H7 (cell line): ENCODE measurements around the gene C1QTNF8. TPM values are rescaled to one million over a fixed set of nuclear protein-coding genes. Genes with fewer than 3 reads are reported as not detected.

Experiments
- DNase-seq: peaks from one replicate; pipeline ENCODE4 v3.0.0; 2012
- H3K27me3 ChIP-seq: 2 replicates; pipeline ENCODE4 v1.6.0; 2011; ENCODE audit warnings: mild to moderate bottlenecking, low read length; ENCODE audit not compliant: control insufficient read depth, insufficient read depth
- H3K36me3 ChIP-seq: replicated peaks from 2 replicates; pipeline ENCODE4 v1.5.1; 2011; ENCODE audit warnings: low read length; ENCODE audit not compliant: control insufficient read depth, insufficient read depth
- H3K4me3 ChIP-seq: 2 replicates; pipeline ENCODE4 v1.5.1; 2011; ENCODE audit warnings: low read depth, mild to moderate bottlenecking, control low read depth, low read length, moderate library complexity; ENCODE audit not compliant: insufficient read depth
- total RNA-seq: library from RNA; depleted of rRNA; stranded (reverse); fragments of >200 nt; shearing (Covaris generic); gene quantifications from 2 replicates; pipeline ENCODE4 v1.2.3, GENCODE V29; 2014

The C1QTNF8 gene
- total RNA-seq, 1 experiment from 2014 or later: not detected

DNA sequence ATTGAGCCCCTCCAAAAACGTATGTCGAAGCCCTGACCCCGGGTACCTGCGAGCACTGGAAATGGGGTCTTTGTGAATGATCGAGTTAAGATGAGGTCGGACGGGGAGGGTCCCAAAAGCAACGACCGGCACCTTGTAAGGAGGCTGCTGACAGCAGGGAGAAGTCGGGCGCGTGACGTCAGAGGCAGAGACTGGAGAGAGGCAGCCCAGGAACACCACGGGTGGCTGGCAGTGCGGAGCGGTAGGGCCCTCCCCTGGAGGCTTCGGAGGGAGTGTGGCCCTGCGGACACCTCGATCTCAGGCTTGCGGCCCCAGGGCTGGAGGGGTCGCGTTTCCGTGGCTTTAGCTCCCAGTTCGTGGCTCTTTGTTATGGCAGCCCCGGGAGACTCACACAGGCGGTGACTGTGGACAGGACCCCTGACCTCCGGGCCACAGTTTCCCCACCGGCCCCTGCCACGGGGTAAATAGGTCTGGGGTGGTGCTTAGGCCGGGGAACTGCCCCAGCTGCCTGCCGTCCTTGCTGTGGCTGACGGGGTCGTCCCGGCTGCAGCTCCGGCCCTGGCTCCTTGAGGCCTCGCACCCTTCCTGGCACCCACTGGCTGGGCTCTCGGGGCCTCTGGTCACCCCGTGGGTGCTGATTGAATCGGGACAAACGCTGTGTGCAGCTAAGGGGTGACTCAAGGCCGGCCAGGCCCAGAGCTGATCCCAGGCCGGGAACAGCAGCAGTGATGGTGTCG, 34.1 kb downstream of the C1QTNF8 start:
- no peak for DNase-seq
- no peaks in the 10 kb centered on the region for H3K27me3 ChIP-seq
- no peaks in the 10 kb centered on the region for H3K36me3 ChIP-seq
- H3K4me3 ChIP-seq: no peak overlapping the region

DNA sequence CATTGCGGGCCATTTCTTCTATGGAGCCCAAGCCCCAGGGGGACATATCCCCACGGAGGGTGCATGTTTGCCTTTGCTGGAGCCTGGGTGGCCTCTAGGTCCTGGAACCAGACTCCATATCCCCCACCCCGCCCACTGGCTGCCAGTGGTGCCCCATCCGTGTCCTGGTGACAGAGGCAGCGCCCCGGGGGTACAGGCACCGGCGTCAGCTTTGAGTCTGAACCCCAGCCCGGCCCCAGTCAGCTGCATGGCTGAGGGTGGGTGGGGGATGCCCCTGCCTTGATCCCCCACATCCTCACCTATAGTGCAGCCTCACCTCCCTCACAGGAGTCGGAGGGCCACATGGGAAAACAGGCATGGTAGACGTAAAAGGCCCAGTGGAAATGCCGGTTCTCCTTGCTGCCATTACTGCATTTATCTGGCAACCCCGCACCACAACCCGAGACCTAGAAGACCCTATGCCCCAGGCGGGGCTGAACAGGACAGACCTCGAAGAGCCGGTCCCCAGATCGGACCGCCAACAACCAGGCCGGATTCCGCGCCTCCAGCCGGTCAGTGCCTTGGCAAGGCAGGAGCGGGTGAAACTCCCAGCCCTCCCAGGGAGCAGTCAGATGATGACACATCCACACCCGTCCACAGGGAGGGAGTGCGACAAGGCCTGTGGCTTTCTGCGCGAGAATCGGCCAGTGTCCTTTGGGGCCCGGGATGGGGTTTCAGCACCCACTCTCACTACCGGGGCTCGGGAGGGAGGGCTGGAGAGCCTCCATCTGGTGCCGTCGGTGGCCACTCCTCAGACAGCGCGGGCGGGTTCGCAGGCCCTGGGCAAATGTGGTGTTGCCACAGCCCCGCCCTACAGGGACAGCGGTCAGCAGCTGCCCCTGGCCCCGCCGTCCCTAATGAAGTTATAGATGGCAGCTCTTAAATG, 35.4 kb downstream of the C1QTNF8 start:
- DNase-seq: no peak
- no peak overlapping the region for H3K4me3 ChIP-seq
- H3K27me3 ChIP-seq: no peaks in the 10 kb centered on the region
- no peaks in the 10 kb centered on the region for H3K36me3 ChIP-seq

DNA sequence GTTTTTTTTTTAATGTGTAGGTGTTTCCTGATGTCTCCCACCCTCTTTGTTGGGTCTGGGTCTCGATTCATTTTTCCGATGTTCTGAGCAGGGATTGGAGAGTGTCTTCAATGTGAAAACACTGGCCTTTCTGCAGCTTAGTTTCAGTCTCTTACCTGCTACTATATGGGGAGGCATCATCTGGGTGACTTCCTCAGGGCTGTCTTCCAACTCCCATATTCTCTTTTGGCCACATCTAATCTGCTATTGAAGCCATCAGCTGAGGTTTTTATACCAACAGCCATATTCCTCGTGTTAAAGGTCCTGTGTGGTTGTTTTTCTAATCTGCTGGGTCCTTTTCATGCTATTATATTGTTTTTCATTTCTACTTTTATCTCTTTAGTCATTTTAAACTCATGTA, 36.7 kb downstream of the C1QTNF8 start:
- no peak overlapping the region for H3K4me3 ChIP-seq
- no peaks in the 10 kb centered on the region for H3K36me3 ChIP-seq
- no peak for DNase-seq
- no peaks in the 10 kb centered on the region for H3K27me3 ChIP-seq

DNA sequence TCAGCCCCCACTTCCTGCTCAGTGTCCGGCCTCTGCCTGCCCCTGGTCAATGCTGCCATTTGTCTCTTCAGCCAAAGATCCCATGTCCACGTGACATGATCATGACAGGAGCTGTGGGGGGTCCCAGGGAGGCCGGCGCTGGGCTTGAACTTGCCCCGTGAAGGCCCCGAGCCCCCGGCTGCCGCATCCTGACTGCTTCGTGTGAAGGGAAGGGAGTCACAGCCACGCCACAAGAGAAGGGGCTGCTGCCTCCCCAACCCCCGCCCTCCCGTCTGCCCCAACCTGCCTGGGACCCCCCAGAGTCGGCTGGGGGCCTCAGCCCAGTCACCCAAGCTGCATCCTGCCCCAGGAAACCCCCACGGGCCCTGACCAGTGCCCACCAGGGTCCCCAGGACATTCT, 37.8 kb downstream of the C1QTNF8 start:
- H3K4me3 ChIP-seq: no peak overlapping the region
- no peaks in the 10 kb centered on the region for H3K27me3 ChIP-seq
- no peak for DNase-seq
- H3K36me3 ChIP-seq: no peaks in the 10 kb centered on the region

DNA sequence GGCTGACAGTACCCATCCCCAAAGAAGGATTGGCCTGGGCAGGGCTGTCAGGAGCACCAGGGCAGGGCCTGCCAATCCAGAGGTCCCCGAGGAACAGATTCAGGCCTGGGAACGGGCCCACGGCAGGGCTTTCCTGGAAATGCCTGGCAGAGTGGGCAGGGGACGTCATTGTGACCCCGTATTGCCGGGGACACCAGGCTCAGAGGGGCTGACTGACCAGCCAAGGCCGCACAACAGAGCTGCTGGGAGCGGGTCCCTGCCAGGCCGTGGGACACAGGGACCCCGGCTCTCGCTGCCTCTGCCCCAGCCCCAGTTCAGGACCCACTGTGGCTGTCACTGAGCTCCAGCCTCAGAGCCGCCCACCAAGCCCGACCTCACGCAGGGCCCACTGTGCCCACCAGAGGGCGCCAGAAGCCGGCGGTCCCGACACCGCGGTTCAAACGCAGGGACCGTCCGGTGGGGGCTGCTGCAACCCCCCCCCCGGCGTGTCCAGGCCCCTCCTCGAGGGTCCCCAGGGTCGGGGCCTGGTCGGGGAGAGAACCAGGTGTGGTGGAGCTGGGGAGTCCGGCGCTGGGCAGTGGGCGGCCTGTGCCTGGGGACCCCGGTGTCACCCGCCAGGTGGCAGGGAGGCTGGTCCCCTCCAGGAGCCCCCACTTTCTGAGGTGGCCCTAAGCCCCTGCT, 38.7 kb downstream of the C1QTNF8 start:
- no peaks in the 10 kb centered on the region for H3K36me3 ChIP-seq
- DNase-seq: peak; percentile 97
- no peaks in the 10 kb centered on the region for H3K27me3 ChIP-seq
- H3K4me3 ChIP-seq: no peak overlapping the region; the same call in 1 of the 2 replicates

DNA sequence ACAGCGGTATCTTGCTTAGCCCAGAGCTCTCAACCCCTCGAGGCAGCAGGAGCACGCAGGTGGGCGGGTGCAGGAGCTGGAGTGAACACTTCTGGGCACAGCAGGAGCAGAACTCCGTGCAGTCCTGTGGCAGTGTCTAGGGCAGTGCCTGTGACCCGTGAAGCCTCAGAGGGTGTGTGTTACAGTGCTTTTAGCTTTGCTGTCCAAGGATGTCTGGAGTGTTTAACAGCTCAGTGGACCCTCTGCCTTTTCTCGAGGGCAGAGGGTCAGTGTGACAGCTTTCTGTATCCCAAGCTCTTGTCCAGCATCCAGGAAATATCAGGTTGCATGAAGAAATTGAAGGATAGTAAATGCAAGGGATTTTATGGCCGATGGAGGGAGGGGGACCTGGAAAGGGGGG, 39.8 kb downstream of the C1QTNF8 start:
- Histone ChIP-seq H3K27me3 (no peaks in the 10 kb centered on the region), H3K36me3 (no peaks in the 10 kb centered on the region), H3K4me3 (no peak overlapping the region)
- DNase-seq: no peak

DNA sequence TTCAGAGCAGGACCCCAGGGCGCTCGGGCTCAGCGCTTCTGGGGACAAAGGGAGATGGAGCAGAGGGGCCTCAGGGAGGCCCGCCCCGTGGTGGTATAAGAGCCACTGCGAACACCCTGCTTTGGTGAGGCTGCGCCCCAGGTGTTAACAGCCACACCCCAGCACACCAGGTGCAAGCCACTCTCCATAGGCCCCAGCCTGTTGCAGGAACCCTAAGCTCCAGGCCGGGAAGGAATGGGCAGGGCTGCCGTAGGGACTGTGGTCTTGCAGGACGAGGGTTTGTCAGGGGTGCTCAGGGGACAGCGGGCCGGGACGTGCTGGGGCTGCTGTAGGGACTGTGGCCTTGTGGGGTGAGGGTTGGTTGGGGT, 40.5 kb downstream of the C1QTNF8 start:
- Histone ChIP-seq H3K4me3 (no peak overlapping the region), H3K27me3 (no peaks in the 10 kb centered on the region), H3K36me3 (no peaks in the 10 kb centered on the region)
- no peak for DNase-seq

DNA sequence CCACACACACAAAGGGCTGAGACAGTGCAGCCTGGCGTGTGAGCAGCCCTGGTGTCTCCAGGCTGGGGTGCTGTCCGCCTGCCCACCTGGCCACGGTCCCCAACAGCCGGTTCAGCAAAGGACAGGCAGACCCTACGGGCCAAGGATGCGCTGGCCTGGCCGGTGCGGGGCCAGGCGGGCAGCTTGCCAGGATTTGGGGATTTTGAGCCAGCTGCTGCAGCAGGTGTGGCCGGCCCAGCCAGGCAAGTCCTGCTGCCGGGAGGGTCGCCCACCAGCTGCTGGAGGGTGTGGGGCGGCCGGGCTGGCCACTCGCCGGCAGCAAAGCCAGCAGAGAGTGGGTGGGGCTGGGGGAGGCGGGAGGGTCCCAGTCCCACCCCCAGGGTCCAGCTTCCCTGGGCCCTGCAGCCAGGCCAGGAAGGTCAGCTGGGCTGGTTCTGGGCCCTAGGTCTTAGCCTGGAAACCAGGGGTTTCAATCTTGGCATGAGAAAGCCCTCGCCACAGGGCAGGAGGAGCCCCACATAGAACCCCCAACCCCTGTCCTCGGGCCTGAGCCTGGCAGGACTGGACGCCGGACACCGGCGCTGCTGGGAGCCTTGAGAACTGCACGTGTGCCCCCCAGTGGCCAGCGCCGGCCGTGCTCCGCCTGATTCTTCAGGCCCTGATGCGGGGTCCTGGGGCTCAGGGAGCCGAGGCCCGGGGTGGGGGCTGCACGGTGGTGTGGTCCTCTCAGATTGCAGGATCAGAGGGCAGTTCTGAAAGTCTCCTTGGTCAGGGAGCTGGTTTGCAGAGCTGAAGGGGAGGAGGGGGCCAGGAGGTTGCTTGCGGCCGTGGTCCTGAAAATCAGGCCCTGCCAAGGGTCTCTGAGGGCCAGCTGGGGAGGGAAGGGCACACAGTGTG, 41.1 kb downstream of the C1QTNF8 start:
- peak; percentile 98 for DNase-seq
- Histone ChIP-seq H3K27me3 (no peaks in the 10 kb centered on the region), H3K36me3 (no peaks in the 10 kb centered on the region), H3K4me3 (no peak overlapping the region)

DNA sequence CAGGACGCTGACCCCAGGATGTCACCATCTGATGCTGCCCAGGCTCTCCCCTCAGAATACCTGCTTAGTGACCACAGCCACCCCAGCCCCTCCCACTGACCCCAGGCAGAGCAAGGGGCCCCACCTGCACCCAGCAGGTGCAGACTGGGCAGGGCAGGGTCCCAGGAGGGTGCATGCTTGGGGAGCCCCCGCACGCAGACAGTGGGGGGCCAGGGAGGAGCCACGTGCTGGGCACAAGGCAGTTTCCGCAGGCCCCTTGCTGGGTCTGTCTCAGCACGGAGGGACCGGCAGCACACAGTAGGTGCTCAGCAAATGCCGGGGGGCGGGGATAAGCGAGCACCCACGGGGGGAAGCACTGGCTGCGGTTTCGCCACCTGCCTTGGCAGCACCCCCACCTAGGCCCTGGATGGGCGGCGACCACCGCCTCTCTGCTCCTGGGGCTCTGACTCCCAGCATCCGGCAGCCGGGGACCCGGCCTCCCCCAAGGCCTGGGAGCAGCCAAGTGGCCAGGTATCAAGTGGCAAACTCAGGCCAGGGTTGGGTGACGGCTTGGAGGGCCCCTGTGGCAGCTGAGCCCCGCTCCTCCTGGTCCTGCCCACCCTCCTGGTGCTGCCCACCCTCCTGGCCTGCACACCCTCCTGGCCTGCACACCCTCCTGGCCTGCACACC, 42.2 kb downstream of the C1QTNF8 start:
- no peak overlapping the region for H3K4me3 ChIP-seq
- no peaks in the 10 kb centered on the region for H3K27me3 ChIP-seq
- no peak for DNase-seq
- no peaks in the 10 kb centered on the region for H3K36me3 ChIP-seq

DNA sequence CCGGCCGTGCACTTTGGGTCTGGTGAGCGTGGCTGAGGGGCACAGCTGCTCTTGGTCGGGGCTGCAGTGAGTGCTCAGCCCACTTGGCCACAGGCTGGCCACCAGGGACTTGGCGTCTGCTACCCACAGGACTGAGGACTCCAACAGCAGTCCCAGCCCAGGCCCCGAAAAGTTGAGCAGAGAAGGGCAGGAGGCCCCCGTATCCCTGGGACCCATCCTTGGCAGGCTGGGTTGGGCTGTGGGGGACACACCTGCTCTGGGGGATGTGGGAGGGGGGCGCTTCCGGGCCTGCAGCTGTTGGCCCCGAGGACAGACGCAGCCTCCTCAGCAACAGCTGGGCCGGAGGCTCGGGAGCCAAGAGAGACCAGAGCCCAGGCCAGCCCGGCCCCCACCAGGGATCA, 42.9 kb downstream of the C1QTNF8 start:
- no peak overlapping the region for H3K4me3 ChIP-seq
- no peak for DNase-seq
- H3K27me3 ChIP-seq: no peaks in the 10 kb centered on the region
- H3K36me3 ChIP-seq: no peaks in the 10 kb centered on the region

DNA sequence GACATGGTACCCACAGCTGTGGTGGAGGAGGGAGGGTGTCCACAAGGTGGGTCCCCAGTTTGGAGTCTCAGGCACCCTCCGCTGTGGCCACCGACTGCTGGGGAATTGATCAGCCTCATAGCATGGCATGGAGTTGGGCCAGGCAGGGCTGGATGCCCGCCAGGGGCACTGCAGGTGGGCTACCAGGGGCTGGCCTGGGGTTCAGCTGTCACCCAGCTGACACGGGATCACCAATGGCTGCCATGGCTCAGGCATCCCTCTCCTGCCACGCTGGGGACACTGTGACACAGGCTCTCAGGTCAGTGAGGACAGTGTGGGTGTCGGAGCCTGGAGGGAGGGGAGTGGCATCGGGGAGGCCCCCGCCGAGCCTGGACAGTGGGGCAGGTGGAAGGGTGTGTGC, 43.3 kb downstream of the C1QTNF8 start:
- Histone ChIP-seq H3K27me3 (no peaks in the 10 kb centered on the region), H3K4me3 (no peak overlapping the region), H3K36me3 (no peaks in the 10 kb centered on the region)
- DNase-seq: no peak

DNA sequence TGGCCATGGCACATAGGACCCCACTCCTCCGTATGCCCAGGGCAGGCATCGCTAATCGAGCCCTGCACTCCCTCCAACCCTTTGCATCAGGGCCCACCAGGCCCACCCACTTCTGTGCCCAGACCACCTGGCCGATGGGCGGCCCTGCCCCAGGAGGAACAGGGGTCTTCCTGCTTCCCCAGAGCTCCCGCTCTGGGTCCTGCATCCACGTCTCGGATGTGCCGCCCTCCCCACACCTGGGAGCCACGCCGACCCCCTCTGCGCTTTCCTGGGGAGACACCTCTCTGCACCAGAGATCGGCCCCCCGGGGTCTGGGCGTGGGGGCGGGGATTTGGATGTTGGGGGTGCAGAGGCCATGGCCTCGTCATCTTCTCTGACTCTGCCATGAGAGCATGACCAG, 44.6 kb downstream of the C1QTNF8 start:
- no peaks in the 10 kb centered on the region for H3K27me3 ChIP-seq
- no peak overlapping the region for H3K4me3 ChIP-seq
- H3K36me3 ChIP-seq: no peaks in the 10 kb centered on the region
- no peak for DNase-seq

DNA sequence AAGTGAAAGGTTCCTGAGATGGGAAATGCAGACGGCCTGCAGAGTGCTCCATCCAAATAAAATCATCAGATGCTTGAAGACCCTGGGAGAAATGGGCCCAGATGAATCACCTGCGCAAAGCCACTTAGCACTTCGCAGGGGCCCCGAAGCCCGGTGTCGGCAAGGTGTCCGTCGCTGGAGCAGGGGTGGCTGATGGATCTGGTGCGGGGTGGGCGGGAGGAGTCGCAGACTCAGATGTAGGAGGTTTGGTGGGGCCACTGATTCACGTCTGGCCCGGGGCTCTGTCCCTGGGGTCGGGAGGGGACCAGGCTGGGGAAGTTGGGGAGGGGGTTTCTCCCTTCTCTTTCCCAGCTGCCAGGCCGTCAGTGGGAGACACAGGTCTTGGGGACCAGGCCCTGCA, 45.1 kb downstream of the C1QTNF8 start:
- no peak for DNase-seq
- H3K27me3 ChIP-seq: no peaks in the 10 kb centered on the region
- no peak overlapping the region for H3K4me3 ChIP-seq
- no peaks in the 10 kb centered on the region for H3K36me3 ChIP-seq

DNA sequence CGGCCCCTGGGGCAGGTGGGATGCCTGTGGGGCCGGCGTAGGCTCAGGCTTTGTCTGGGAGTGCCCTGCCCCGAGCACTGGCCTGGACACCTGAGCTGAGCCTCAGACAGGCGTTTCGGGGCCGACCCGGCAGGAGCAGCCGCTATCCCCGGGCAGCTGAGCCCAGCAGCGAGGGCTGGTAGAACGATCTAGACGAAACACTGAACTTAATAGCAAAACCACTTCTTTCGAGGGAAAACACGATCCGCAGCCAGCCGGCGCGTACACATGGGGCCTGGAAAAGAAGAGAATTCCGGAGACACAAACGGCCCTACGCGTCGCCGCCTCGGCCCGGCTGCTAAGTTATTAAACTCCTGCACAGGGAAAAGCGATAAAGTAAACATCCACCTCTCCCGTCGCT, 45.5 kb downstream of the C1QTNF8 start:
- Histone ChIP-seq H3K27me3 (no peaks in the 10 kb centered on the region), H3K36me3 (no peaks in the 10 kb centered on the region), H3K4me3 (no peak overlapping the region)
- DNase-seq: no peak
